ENCODE results near the gene CCDC12. TPM values are rescaled to one million over a fixed set of nuclear protein-coding genes. Genes with fewer than 3 reads are reported as not detected.

CCDC12 gene
- total and polyA plus RNA-seq, 3 experiments from 2014 or later = 56.4 to 114 (median 59.8) TPM

- H3K4me1 Mint-ChIP-seq = peaks cover 78 to 91% (median 83%) of the 10 kb centered on the region in 3 donors
- ChIA-PET CTCF (no interaction called here), POLR2A (no interaction called here)
- H3K36me3 Mint-ChIP-seq = peaks cover 9 to 59% (median 18%) of the 10 kb centered on the region in 3 donors
- H3K4me3 Mint-ChIP-seq = peak overlapping the region in 1 of 7 donors; percentile 45
- Histone ChIP-seq H3K27ac (ENCODE audit: low read depth, low read length) (no peak overlapping the region), H3K27me3 (ENCODE audit: insufficient read depth, low read length, poor library complexity, severe bottlenecking) (no peaks in the 10 kb centered on the region), H3K4me1 (ENCODE audit: insufficient read depth, low read length) (peaks cover 51% of the 10 kb centered on the region), H3K36me3 (ENCODE audit: insufficient read depth, low read length) (peaks cover 19% of the 10 kb centered on the region), H3K9me3 (ENCODE audit: low read length) (no peaks in the 10 kb centered on the region), H3K4me3 (ENCODE audit: low read length) (no peak overlapping the region)
- peak in 1 of 5 donors; percentile 44 for DNase-seq
- H3K27ac Mint-ChIP-seq = peak overlapping the region; percentile 2 to 92 (median 54)
- no peaks in the 10 kb centered on the region for H3K27me3 Mint-ChIP-seq
- H3K9me3 Mint-ChIP-seq = no peaks in the 10 kb centered on the region
These were observed 33.9 kb downstream of the CCDC12 start for GRCh38 chr3:46942481-46943236.

GRCh38 chr3:46942076-46942475 is 34.5 kb downstream of the CCDC12 start:
- no peak overlapping the region for H3K4me3 ChIP-seq (ENCODE audit: low read length)
- Mint-ChIP-seq H3K4me1 (peaks cover 72 to 87% (median 77%) of the 10 kb centered on the region in 3 donors), H3K36me3 (peaks cover 9 to 62% (median 19%) of the 10 kb centered on the region in 3 donors), H3K27ac (peak overlapping the region in 3 of 8 donors; percentile 34 to 58 (median 51)), H3K9me3 (no peaks in the 10 kb centered on the region), H3K4me3 (no peak overlapping the region), H3K27me3 (no peaks in the 10 kb centered on the region)
- peaks cover 22% of the 10 kb centered on the region for H3K36me3 ChIP-seq (ENCODE audit: insufficient read depth, low read length)
- ChIA-PET POLR2A (no interaction called here), CTCF (no interaction called here)
- H3K9me3 ChIP-seq (ENCODE audit: low read length) = no peaks in the 10 kb centered on the region
- no peaks in the 10 kb centered on the region for H3K27me3 ChIP-seq (ENCODE audit: insufficient read depth, low read length, poor library complexity, severe bottlenecking)
- peak in 1 of 5 donors; percentile 39 for DNase-seq
- H3K27ac ChIP-seq (ENCODE audit: low read depth, low read length) = no peak overlapping the region
- peaks cover 45% of the 10 kb centered on the region for H3K4me1 ChIP-seq (ENCODE audit: insufficient read depth, low read length)

DNA sequence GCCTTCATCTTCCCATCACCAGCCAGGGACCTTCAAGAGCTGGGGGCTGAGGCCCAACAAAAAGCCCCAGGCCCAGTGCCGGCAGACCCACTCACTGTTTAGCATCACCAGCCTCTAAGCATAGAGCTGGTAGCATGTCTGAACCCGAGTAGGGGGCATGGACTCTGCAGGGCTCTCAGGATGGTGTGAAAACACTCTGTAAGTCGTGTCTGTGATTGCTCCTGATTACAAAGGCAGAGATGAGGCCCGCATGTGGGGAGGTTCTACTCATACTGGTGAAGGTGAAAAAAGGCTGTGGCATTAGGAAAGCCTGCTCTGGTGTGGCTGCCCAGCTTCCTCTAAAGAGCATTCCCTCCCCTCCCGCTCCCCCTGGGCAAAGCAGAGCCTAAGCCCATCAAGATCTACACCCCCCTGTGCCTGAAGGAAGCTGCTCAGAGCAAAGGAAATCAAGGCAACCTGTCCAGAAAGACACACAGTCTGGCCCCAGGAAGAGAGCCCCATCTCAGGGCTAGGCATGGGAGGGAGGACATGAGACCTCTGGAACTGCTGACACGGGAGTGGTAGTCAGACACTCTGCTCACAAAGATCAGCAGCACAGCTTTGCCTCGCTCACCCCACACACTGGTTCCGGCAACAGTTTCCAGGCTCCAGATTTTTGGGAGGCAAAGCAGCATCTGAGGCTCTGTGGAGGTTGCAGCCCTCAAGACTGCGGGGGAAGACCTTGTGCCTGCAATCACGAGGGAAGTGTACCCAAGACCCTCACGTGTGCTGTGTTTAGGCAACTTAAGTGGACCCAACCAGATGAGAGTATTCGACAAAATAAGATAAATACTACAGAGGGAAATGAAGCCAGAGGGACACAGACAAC is 36.7 kb downstream of the CCDC12 start:
- no peaks in the 10 kb centered on the region for H3K27me3 ChIP-seq (ENCODE audit: insufficient read depth, low read length, poor library complexity, severe bottlenecking)
- Mint-ChIP-seq H3K4me3 (peak overlapping the region in 1 of 7 donors; percentile 29), H3K36me3 (peaks cover 9 to 71% (median 25%) of the 10 kb centered on the region in 3 donors), H3K27me3 (no peaks in the 10 kb centered on the region), H3K9me3 (no peaks in the 10 kb centered on the region), H3K27ac (peak overlapping the region; percentile 24 to 93 (median 68)), H3K4me1 (peaks cover 57 to 82% (median 66%) of the 10 kb centered on the region in 3 donors)
- H3K9me3 ChIP-seq (ENCODE audit: low read length) = no peaks in the 10 kb centered on the region
- CTCF ChIA-PET = no interaction called here
- H3K27ac ChIP-seq (ENCODE audit: low read depth, low read length) = no peak overlapping the region
- peak in 1 of 5 donors; percentile 35 for DNase-seq
- H3K4me1 ChIP-seq (ENCODE audit: insufficient read depth, low read length) = peaks cover 24% of the 10 kb centered on the region
- peaks cover 36% of the 10 kb centered on the region for H3K36me3 ChIP-seq (ENCODE audit: insufficient read depth, low read length)
- POLR2A ChIA-PET = interaction anchor here (0.6 kb wide), 1 partner anchor 526 kb away, joined by 4 read pairs; no protein-coding TSS in a partner anchor
- H3K4me3 ChIP-seq (ENCODE audit: low read length) = no peak overlapping the region

DNA sequence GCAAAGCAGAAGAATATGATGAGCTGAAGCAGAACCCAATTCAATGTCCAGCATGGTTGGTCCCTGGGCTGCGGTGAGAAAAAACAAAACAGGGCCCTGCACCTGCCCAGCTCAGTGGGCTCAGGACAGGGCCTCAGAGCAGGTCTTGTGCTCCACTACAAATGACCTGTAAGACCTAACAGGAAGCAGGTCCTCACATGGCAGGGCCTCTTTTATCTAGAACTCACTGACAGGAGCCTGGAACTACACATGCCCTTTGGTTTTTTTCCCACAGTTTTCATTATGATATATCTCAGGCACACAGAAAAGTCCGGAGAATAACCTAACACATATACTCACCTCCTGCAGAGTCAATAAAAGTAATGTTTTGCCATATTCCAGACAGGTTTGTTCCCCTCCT is 38.4 kb downstream of the CCDC12 start:
- CTCF ChIA-PET = no interaction called here
- no peaks in the 10 kb centered on the region for H3K27me3 Mint-ChIP-seq
- POLR2A ChIA-PET = no interaction called here
- H3K9me3 ChIP-seq (ENCODE audit: low read length) = no peaks in the 10 kb centered on the region
- no peak overlapping the region for H3K4me3 ChIP-seq (ENCODE audit: low read length)
- H3K27ac ChIP-seq (ENCODE audit: low read depth, low read length) = no peak overlapping the region
- H3K36me3 ChIP-seq (ENCODE audit: insufficient read depth, low read length) = peaks cover 36% of the 10 kb centered on the region
- H3K9me3 Mint-ChIP-seq = no peaks in the 10 kb centered on the region
- no peak overlapping the region for H3K4me3 Mint-ChIP-seq
- H3K4me1 Mint-ChIP-seq = peaks cover 51 to 79% (median 63%) of the 10 kb centered on the region in 3 donors
- peak in 1 of 5 donors; percentile 27 for DNase-seq
- H3K27me3 ChIP-seq (ENCODE audit: insufficient read depth, low read length, poor library complexity, severe bottlenecking) = no peaks in the 10 kb centered on the region
- H3K36me3 Mint-ChIP-seq = peaks cover 9 to 73% (median 25%) of the 10 kb centered on the region in 3 donors
- H3K27ac Mint-ChIP-seq = peak overlapping the region in 6 of 8 donors; percentile 8 to 98 (median 79)
- H3K4me1 ChIP-seq (ENCODE audit: insufficient read depth, low read length) = peaks cover 22% of the 10 kb centered on the region

DNA sequence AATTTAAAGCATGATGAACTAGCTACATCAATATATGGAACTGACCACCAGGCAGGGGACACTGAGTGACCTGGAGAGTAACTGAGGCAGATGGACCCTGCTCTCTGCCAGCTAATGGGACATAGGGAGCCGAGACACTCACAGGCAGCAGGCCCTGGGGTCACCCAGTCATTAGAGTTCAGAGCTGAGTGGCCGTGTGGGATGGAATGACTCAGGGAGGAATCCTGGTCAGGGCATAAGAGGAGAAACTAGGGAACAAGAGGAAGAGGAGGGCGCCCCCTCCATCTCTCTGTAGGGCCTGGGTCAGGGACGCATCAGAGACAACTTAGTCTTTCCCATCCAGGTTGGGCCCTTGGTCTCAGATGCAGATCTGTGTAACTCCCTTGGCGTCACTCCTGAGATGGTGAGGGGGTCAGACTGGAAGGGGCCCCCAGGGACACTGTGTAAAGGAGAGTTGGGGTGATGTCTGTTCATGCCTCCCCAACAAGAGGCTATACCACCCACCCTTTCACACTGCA is 39.8 kb downstream of the CCDC12 start:
- CTCF ChIA-PET = interaction anchor here (0.7 to 2.2 kb wide), 2 partner anchors 14 to 61 kb away, joined by 5 read pairs; no protein-coding TSS in a partner anchor
- Histone ChIP-seq H3K4me1 (ENCODE audit: insufficient read depth, low read length) (peaks cover 29% of the 10 kb centered on the region), H3K9me3 (ENCODE audit: low read length) (no peaks in the 10 kb centered on the region), H3K27ac (ENCODE audit: low read depth, low read length) (no peak overlapping the region), H3K36me3 (ENCODE audit: insufficient read depth, low read length) (peaks cover 36% of the 10 kb centered on the region), H3K27me3 (ENCODE audit: insufficient read depth, low read length, poor library complexity, severe bottlenecking) (no peaks in the 10 kb centered on the region), H3K4me3 (ENCODE audit: low read length) (no peak overlapping the region)
- Mint-ChIP-seq H3K4me1 (peaks cover 51 to 79% (median 63%) of the 10 kb centered on the region in 3 donors), H3K4me3 (no peak overlapping the region), H3K27me3 (no peaks in the 10 kb centered on the region), H3K36me3 (peaks cover 9 to 61% (median 25%) of the 10 kb centered on the region in 3 donors), H3K9me3 (no peaks in the 10 kb centered on the region), H3K27ac (peak overlapping the region in 5 of 8 donors; percentile 18 to 89 (median 66))
- POLR2A ChIA-PET = no interaction called here
- DNase-seq = peak in 1 of 5 donors; percentile 10

DNA sequence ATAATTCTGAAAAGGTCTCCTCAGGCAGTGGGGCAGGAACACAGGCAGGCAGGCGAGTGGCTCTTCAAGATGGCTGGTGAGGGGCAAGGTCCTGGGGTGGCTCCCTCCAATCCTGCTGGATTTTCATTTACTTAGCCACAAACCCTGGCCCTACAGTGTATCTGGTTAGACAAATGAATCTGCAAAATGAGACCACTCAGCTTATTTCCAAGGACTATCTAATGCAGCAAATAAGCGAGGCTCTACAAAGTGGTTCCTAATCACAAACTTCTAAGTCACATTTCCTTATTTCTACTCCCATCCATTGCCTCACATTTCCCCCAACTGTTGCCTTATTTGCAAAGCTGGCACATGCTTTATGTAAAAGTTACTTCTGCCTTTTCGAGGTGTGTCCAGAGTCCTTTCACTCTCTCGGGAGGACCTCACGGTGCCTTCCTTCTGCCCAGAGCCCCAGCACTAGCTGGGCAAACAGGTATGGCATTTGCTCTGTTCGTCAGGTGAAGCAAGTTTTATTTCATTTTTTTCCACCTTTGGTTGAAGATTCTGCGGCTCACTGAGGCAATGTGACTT is 40.5 kb downstream of the CCDC12 start:
- H3K9me3 Mint-ChIP-seq = peaks cover 0 to 2% (median 0%) of the 10 kb centered on the region in 5 donors
- DNase-seq = peak in 1 of 5 donors; percentile 19
- peaks cover 55 to 83% (median 67%) of the 10 kb centered on the region in 3 donors for H3K4me1 Mint-ChIP-seq
- ChIA-PET CTCF (interaction anchor here (0.7 to 2.2 kb wide), 3 partner anchors 13 to 62 kb away, joined by 5 read pairs; no protein-coding TSS in a partner anchor), POLR2A (no interaction called here)
- H3K27ac Mint-ChIP-seq = peak overlapping the region in 5 of 8 donors; percentile 18 to 89 (median 45)
- peaks cover 36% of the 10 kb centered on the region for H3K36me3 ChIP-seq (ENCODE audit: insufficient read depth, low read length)
- H3K4me1 ChIP-seq (ENCODE audit: insufficient read depth, low read length) = peaks cover 37% of the 10 kb centered on the region
- H3K4me3 ChIP-seq (ENCODE audit: low read length) = no peak overlapping the region
- peaks cover 9 to 58% (median 25%) of the 10 kb centered on the region in 3 donors for H3K36me3 Mint-ChIP-seq
- H3K4me3 Mint-ChIP-seq = no peak overlapping the region
- no peaks in the 10 kb centered on the region for H3K27me3 Mint-ChIP-seq
- H3K27me3 ChIP-seq (ENCODE audit: insufficient read depth, low read length, poor library complexity, severe bottlenecking) = no peaks in the 10 kb centered on the region
- H3K9me3 ChIP-seq (ENCODE audit: low read length) = no peaks in the 10 kb centered on the region
- H3K27ac ChIP-seq (ENCODE audit: low read depth, low read length) = no peak overlapping the region

GRCh38 chr3:46935168-46935858 is 41.2 kb downstream of the CCDC12 start:
- peak in 1 of 5 donors; percentile 37 for DNase-seq
- H3K4me3 ChIP-seq (ENCODE audit: low read length) = no peak overlapping the region
- POLR2A ChIA-PET = no interaction called here
- Mint-ChIP-seq H3K4me1 (peaks cover 58 to 85% (median 69%) of the 10 kb centered on the region in 3 donors), H3K27ac (peak overlapping the region in 4 of 8 donors; percentile 18 to 70 (median 54)), H3K36me3 (peaks cover 5 to 57% (median 21%) of the 10 kb centered on the region in 3 donors), H3K4me3 (no peak overlapping the region), H3K9me3 (peaks cover 0 to 2% (median 0%) of the 10 kb centered on the region in 5 donors), H3K27me3 (no peaks in the 10 kb centered on the region)
- no peaks in the 10 kb centered on the region for H3K9me3 ChIP-seq (ENCODE audit: low read length)
- peaks cover 30% of the 10 kb centered on the region for H3K36me3 ChIP-seq (ENCODE audit: insufficient read depth, low read length)
- H3K27me3 ChIP-seq (ENCODE audit: insufficient read depth, low read length, poor library complexity, severe bottlenecking) = no peaks in the 10 kb centered on the region
- no peak overlapping the region for H3K27ac ChIP-seq (ENCODE audit: low read depth, low read length)
- peaks cover 42% of the 10 kb centered on the region for H3K4me1 ChIP-seq (ENCODE audit: insufficient read depth, low read length)
- CTCF ChIA-PET = interaction anchor here (1.4 to 2.2 kb wide), 2 partner anchors 26 to 63 kb away, joined by 5 read pairs; no protein-coding TSS in a partner anchor

Measured in CD8-positive, alpha-beta memory T cell (primary cell).